NCI-H146 (cell line): ENCODE results near the gene SH3BP5L.

ENCODE experiments used
- DNase-seq: peaks from one replicate; lab custom pipeline; 2025; lab: John Stamatoyannopoulos, UW

SH3BP5L gene

DNA sequence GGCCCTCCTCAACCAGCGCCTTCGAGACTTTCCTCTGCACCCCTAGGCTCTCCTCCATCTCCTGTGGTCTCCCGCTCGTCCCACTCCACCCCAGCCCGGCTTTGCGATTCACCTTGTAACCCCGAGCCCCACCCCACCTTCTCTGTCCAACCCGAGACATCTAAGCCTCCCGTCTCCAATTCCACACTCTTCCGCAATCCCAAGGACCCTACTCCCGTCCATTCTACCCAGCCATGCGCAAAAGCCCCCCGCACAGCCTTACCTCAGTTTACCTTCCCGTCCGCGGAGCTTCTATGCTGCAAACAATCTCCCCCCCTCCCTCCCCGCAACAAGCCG, 174 bp downstream of the SH3BP5L start:
- no peak for DNase-seq

- DNase-seq = no peak
Measured at GRCh38 chr1:248825136-248825535, 579 bp downstream of the SH3BP5L start.

DNA sequence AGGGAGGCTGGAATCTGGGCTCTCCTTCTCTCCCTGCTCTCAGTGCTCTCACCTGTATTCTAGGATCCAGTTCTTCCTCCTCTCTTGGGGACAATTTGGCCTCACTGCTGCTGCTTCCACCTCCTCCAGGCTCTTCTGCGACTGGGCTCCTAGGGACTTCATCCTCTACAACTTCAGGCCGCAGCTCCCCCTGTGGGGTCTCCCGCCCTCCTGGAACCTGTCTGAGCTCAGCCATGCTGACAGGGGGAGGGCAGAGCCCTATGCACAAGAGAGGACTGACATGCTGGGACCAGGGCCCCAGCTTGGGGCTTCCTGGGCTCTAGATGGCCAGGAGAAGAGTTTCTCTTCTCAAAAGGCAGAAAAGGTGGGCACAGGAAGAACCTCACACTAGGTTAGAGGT, 1.0 kb downstream of the SH3BP5L start:
- DNase-seq = no peak

- no peak for DNase-seq
Measured at GRCh38 chr1:248824301-248824700, 1.4 kb downstream of the SH3BP5L start.

DNA sequence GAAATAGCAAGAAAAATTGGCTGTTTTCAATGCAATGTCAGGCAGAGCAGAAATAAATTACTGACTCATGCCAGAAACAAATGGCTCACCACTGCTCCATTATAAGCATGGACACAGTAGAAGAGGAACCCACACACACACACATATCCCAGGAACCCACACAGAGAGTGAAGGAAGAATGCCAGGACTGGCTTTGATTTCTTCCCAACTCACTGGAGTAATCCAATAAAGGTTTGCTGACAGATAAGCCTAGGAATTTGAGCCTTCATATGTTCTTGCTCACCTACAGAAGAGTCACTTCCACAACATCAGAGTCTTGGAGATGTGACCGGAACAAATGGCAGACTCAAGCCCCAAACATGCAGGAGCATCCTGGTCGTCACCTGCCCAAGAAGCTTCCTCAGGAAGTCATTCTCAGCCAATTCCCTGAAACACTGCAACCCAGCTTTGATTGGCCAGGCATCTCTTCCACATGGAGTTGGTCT, 2.2 kb downstream of the SH3BP5L start:
- no peak for DNase-seq

GRCh38 chr1:248822148-248823032, 3.3 kb downstream of the SH3BP5L start:
- DNase-seq = no peak

DNA sequence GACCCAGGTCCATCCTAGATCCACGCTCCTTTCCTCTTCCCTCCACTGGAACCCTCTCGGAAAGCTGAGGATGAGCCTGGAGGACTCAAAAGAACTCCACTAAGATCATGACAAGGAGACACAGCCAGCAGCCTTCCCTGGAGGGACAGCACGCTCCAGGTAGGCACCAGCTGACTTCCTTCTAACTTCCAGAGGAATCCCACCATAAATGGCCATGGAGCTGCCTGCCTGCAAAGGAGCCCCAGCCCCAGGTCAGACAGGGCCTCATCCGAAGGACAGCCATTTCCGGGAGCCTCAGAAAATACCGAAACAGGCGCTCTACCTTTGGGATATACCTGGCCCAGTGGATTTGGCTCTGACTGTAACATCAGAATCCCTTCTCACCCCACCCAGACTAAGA, 4.1 kb downstream of the SH3BP5L start:
- DNase-seq = no peak

DNA sequence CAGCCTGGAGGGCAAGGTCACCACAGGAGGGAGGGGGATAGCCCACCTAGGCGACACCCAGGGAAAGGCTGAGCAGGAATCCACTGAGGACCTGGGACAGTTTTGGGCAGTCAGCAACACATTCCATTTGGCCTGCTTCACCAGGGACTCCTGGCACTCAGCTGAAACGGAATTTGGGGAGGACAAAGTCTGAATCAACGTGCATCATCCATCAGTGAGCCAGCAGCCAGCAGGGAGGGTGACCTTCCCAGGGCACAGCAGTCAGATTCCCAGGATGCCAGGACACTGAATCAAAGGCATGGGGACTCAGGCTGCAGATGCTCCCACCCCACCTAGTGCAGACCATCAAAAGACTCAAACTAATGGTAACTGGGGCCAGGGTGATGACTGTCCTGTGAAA, 4.6 kb downstream of the SH3BP5L start:
- no peak for DNase-seq

GRCh38 chr1:248820041-248820585, 5.6 kb downstream of the SH3BP5L start:
- DNase-seq = no peak

GRCh38 chr1:248818505-248819374, 7.0 kb downstream of the SH3BP5L start:
- no peak for DNase-seq

DNA sequence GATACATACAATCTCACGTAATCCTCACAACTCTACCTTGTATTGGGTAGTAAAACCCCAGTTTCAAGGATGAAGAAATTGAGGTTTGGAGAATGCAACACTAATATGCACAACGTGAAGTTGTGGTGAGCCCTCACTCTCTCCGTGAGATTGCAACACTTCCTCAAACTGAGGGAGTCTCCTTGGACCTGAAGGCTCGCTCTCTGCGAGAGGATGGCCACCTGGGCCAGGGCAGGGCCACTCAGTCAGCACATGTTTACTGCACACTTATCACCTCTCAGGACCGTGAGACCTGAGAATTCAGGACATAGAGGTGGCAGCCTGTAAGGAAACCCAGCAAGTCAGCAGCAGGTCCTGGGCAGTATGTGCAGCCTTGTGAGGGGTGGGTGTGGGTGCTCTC, 8.7 kb downstream of the SH3BP5L start:
- no peak for DNase-seq

DNA sequence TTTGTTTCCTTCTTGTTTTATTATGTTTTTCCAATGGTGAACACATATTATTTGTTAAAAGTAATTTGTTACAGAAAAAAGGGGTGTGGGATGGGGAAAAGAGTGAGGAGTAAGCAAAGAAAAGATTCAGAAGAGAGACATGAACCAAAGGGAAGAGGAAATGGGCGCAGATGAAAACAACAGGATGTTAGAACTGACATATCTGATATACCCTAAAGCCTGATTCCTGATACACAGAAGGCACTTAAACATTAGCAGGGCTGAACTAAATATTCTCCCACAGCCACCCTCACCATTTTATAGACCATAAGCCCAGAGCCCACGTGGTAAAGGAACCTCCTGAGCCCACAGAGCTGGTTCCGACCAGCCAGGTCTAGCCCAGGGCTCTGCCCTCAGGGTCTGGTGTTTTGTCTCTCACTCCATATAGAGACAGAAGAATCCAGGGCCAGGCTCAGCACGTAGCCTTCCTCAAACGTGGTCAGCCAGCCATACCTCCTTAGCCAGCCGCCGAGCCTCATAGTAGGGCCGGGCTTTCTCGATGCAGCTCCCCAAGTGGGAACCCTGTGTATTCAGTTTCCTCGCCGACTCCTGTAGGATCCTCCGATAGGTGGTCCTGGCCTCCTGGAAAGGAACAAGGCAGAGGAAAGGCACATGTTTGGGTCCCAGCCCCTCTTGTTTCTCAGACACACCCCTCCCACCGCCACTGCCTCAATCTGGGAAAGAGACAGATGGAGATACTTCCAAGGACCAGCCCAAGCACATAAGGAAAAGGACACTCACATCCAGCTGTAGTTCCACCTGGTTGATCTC, 9.5 kb downstream of the SH3BP5L start:
- DNase-seq = no peak

GRCh38 chr1:248815407-248816034, 10.2 kb downstream of the SH3BP5L start:
- no peak for DNase-seq

GRCh38 chr1:248814351-248814750, 11.4 kb downstream of the SH3BP5L start:
- no peak for DNase-seq

GRCh38 chr1:248813546-248813945, 12.2 kb downstream of the SH3BP5L start:
- no peak for DNase-seq

DNA sequence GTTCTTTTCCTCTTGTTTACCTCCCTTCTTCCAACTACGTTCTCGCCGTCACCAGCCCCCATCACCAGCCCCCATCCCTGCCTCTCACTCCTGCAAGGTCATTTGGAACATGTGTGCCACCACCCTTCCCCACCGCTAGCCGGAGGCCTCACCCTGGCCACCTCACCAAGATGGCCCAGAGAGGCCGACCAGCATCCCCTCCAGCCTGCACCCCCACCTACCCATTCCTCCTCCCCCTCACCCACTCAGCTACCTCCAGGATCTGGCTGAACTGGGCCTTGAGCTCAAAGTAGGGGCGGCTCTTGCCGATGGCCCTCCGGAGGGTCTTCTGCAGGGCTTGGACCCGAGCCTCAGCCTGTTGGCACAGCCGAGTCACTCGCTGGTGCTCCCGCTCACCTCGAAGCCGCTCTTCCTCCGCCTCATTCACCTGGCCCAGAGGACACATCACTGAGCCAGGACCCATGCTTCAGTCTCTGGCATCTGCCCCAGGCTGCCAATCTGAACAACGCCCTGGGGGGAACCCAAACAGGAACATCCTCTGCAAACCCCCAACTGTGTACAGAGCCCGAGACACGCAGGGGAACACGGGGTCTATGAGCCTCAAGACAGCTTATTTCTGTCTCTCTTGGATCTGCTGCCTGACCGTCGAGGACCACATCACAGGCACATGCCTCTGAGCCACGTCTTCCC, 12.8 kb downstream of the SH3BP5L start:
- no peak for DNase-seq

- no peak for DNase-seq
Measured at GRCh38 chr1:248811514-248812490, 13.9 kb downstream of the SH3BP5L start.

GRCh38 chr1:248810727-248811513, 14.8 kb downstream of the SH3BP5L start:
- DNase-seq = no peak
